ENCODE measurements around the gene IL3.

The IL3 gene

GRCh38 chr5:132072070-132072469, 11.6 kb downstream of the IL3 start:
- Mint-ChIP-seq H3K27me3 (no peaks in the 10 kb centered on the region), H3K4me1 (peaks cover 97% of the 10 kb centered on the region), H3K4me3 (no peak overlapping the region), H3K27ac (peak overlapping the region in 1 of 2 donors; percentile 16), H3K9me3 (no peaks in the 10 kb centered on the region)
- no peak for ATAC-seq
- DNase-seq = no peak

- H3K4me3 Mint-ChIP-seq = no peak overlapping the region
- no peaks in the 10 kb centered on the region for H3K9me3 Mint-ChIP-seq
- no peak for DNase-seq
- H3K4me1 Mint-ChIP-seq = peaks cover 97% of the 10 kb centered on the region
- ATAC-seq = no peak
- H3K27ac Mint-ChIP-seq = peak overlapping the region in 1 of 2 donors; percentile 56
- H3K27me3 Mint-ChIP-seq = no peaks in the 10 kb centered on the region
Measured at GRCh38 chr5:132072528-132072927, 12.1 kb downstream of the IL3 start.

- DNase-seq = no peak
- Mint-ChIP-seq H3K4me1 (peaks cover 100% of the 10 kb centered on the region), H3K27ac (peak within 1 kb of the TSS; percentile 77 to 78), H3K4me3 (peak within 1 kb of the TSS; percentile 72 to 74), H3K27me3 (no peaks in the 10 kb centered on the region), H3K9me3 (no peaks in the 10 kb centered on the region)
- peak; percentile 44 for ATAC-seq
Measured at GRCh38 chr5:132073231-132074013, 13.0 kb downstream of the IL3 start, which contains the start of gene CSF2. CSF2 (plus strand) TSS chr5:132073789; CDS start chr5:132073824, 35 bp downstream.

GRCh38 chr5:132074091-132074771, 13.8 kb downstream of the IL3 start:
- ATAC-seq (no peak), DNase-seq (no peak)
- H3K4me1 Mint-ChIP-seq = peaks cover 99% of the 10 kb centered on the region
- no peaks in the 10 kb centered on the region for H3K9me3 Mint-ChIP-seq
- peak overlapping the region; percentile 72 to 74 for H3K4me3 Mint-ChIP-seq
- H3K27me3 Mint-ChIP-seq = no peaks in the 10 kb centered on the region
- peak overlapping the region; percentile 42 to 78 for H3K27ac Mint-ChIP-seq

- Mint-ChIP-seq H3K4me1 (peaks cover 99% of the 10 kb centered on the region), H3K4me3 (peak overlapping the region; percentile 72 to 74), H3K9me3 (no peaks in the 10 kb centered on the region), H3K27me3 (no peaks in the 10 kb centered on the region), H3K27ac (peak overlapping the region; percentile 47 to 66)
- peak in 1 of 2 donors; percentile 45 for DNase-seq
- peak; percentile 58 for ATAC-seq
Measured at GRCh38 chr5:132074772-132075718, 14.6 kb downstream of the IL3 start.

- H3K4me1 Mint-ChIP-seq = peaks cover 97% of the 10 kb centered on the region
- peak overlapping the region; percentile 72 to 74 for H3K4me3 Mint-ChIP-seq
- no peaks in the 10 kb centered on the region for H3K9me3 Mint-ChIP-seq
- ATAC-seq (no peak), DNase-seq (no peak)
- no peaks in the 10 kb centered on the region for H3K27me3 Mint-ChIP-seq
- H3K27ac Mint-ChIP-seq = peak overlapping the region; percentile 27 to 47
Measured at GRCh38 chr5:132075719-132076077, 15.2 kb downstream of the IL3 start.

GRCh38 chr5:132076202-132076830, 15.9 kb downstream of the IL3 start:
- ATAC-seq (no peak), DNase-seq (no peak)
- H3K27me3 Mint-ChIP-seq = no peaks in the 10 kb centered on the region
- H3K9me3 Mint-ChIP-seq = no peaks in the 10 kb centered on the region
- H3K4me1 Mint-ChIP-seq = peaks cover 96% of the 10 kb centered on the region
- no peak overlapping the region for H3K27ac Mint-ChIP-seq
- peak overlapping the region in 1 of 2 donors; percentile 35 for H3K4me3 Mint-ChIP-seq

- Mint-ChIP-seq H3K9me3 (no peaks in the 10 kb centered on the region), H3K4me3 (peak overlapping the region; percentile 35 to 40), H3K27me3 (no peaks in the 10 kb centered on the region), H3K27ac (peak overlapping the region in 1 of 2 donors; percentile 4), H3K4me1 (peaks cover 96% of the 10 kb centered on the region)
- DNase-seq (no peak), ATAC-seq (no peak)
Measured at GRCh38 chr5:132076983-132077382, 16.5 kb downstream of the IL3 start.

- Mint-ChIP-seq H3K4me1 (peaks cover 94% of the 10 kb centered on the region), H3K4me3 (no peak overlapping the region), H3K27me3 (no peaks in the 10 kb centered on the region), H3K27ac (no peak overlapping the region), H3K9me3 (no peaks in the 10 kb centered on the region)
- ATAC-seq = no peak
- DNase-seq = no peak
Measured at GRCh38 chr5:132079081-132079480, 18.6 kb downstream of the IL3 start.

GRCh38 chr5:132079619-132080018, 19.2 kb downstream of the IL3 start:
- Mint-ChIP-seq H3K27ac (no peak overlapping the region), H3K4me3 (no peak overlapping the region), H3K27me3 (no peaks in the 10 kb centered on the region), H3K4me1 (peaks cover 89% of the 10 kb centered on the region), H3K9me3 (no peaks in the 10 kb centered on the region)
- ATAC-seq (no peak), DNase-seq (no peak)

- DNase-seq (no peak), ATAC-seq (no peak)
- H3K27ac Mint-ChIP-seq = no peak overlapping the region
- no peaks in the 10 kb centered on the region for H3K27me3 Mint-ChIP-seq
- H3K4me3 Mint-ChIP-seq = no peak overlapping the region
- peaks cover 88% of the 10 kb centered on the region for H3K4me1 Mint-ChIP-seq
- no peaks in the 10 kb centered on the region for H3K9me3 Mint-ChIP-seq
Measured at GRCh38 chr5:132080595-132080994, 20.1 kb downstream of the IL3 start.

- ATAC-seq = no peak
- Mint-ChIP-seq H3K27ac (no peak overlapping the region), H3K27me3 (no peaks in the 10 kb centered on the region), H3K9me3 (no peaks in the 10 kb centered on the region), H3K4me1 (peaks cover 88% of the 10 kb centered on the region), H3K4me3 (no peak overlapping the region)
- no peak for DNase-seq
Measured at GRCh38 chr5:132081458-132081857, 21.0 kb downstream of the IL3 start.

- Mint-ChIP-seq H3K4me1 (peaks cover 86% of the 10 kb centered on the region), H3K4me3 (peak overlapping the region; percentile 42 to 44)
- no peak for DNase-seq
Measured at GRCh38 chr5:132082329-132083023, 22.0 kb downstream of the IL3 start.

GRCh38 chr5:132083071-132083678, 22.7 kb downstream of the IL3 start:
- Mint-ChIP-seq H3K27ac (peak overlapping the region; percentile 8 to 86), H3K4me1 (peaks cover 84% of the 10 kb centered on the region), H3K9me3 (no peaks in the 10 kb centered on the region), H3K27me3 (no peaks in the 10 kb centered on the region), H3K4me3 (peak overlapping the region; percentile 42 to 44)
- peak in 1 of 2 donors; percentile 78 for DNase-seq
- peak; percentile 95 for ATAC-seq

More at GRCh38 chr5:132082329-132083023, 22.0 kb downstream of the IL3 start:
- Mint-ChIP-seq H3K9me3 (no peaks in the 10 kb centered on the region), H3K27me3 (no peaks in the 10 kb centered on the region), H3K27ac (peak overlapping the region; percentile 16 to 86)
- peak; percentile 17 for ATAC-seq
